ENCODE measurements around the gene TFDP2.
"Not testable (repeated sequence)": the region's sequence is repeated elsewhere in the genome, so short reads cannot be mapped to it uniquely, and the experiment has no call there.

The TFDP2 gene

GRCh38 chr3:141926929-141927328 lies 222.4 kb downstream of the TFDP2 start:
- H3K4me3 ChIP-seq (ENCODE audit: low read depth, low read length), result no peak overlapping the region
- H3K27me3 ChIP-seq (ENCODE audit: control insufficient read depth, insufficient read depth, low read length), result no peaks in the 10 kb centered on the region
- H3K9ac ChIP-seq (ENCODE audit: low read depth, low read length), result no peak overlapping the region
- H3K27ac ChIP-seq (ENCODE audit: low read depth, low read length), result no peak overlapping the region
- H3K9me3 ChIP-seq (ENCODE audit: control insufficient read depth, insufficient read depth, low read length), result no peaks in the 10 kb centered on the region
- no peaks in the 10 kb centered on the region for H3K4me1 ChIP-seq (ENCODE audit: control insufficient read depth, insufficient read depth, low read length)
- peaks cover 49% of the 10 kb centered on the region for H3K36me3 ChIP-seq (ENCODE audit: control insufficient read depth, insufficient read depth, low read length)

DNA sequence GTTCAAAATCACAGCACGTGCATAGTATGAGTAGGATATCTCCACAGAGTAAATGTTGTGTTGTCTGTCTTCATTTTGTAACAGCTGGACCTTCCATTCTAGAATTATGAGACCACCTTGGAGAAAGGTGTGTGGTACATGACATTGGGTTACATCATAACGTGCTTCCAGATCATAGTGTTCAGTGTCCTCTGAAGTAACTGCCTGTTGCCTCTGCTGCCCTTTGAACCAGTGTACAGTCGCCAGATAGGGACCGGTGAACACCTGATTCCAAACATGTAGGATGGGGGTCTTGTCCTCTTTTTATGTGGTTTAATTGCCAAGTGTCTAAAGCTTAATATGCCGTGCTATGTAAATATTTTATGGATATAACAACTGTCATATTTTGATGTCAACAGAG lies 223.7 kb downstream of the TFDP2 start:
- H3K4me1 ChIP-seq (ENCODE audit: control insufficient read depth, insufficient read depth, low read length); H3K27me3 ChIP-seq (ENCODE audit: control insufficient read depth, insufficient read depth, low read length): not testable (repeated sequence)
- H3K36me3 ChIP-seq (ENCODE audit: control insufficient read depth, insufficient read depth, low read length), result peaks cover 61% of the 10 kb centered on the region

GRCh38 chr3:141921316-141921715 lies 228.0 kb downstream of the TFDP2 start:
- H3K4me1 ChIP-seq (ENCODE audit: control insufficient read depth, insufficient read depth, low read length), result no peaks in the 10 kb centered on the region
- no peaks in the 10 kb centered on the region for H3K9me3 ChIP-seq (ENCODE audit: control insufficient read depth, insufficient read depth, low read length)
- no peak overlapping the region for H3K4me3 ChIP-seq (ENCODE audit: low read depth, low read length)
- H3K9ac ChIP-seq (ENCODE audit: low read depth, low read length), result no peak overlapping the region
- no peaks in the 10 kb centered on the region for H3K27me3 ChIP-seq (ENCODE audit: control insufficient read depth, insufficient read depth, low read length)
- peaks cover 81% of the 10 kb centered on the region for H3K36me3 ChIP-seq (ENCODE audit: control insufficient read depth, insufficient read depth, low read length)
- no peak overlapping the region for H3K27ac ChIP-seq (ENCODE audit: low read depth, low read length)

More for the DNA sequence above, 223.7 kb downstream of the TFDP2 start:
- not testable (repeated sequence) for H3K27ac ChIP-seq (ENCODE audit: low read depth, low read length); H3K9ac ChIP-seq (ENCODE audit: low read depth, low read length); H3K9me3 ChIP-seq (ENCODE audit: control insufficient read depth, insufficient read depth, low read length); H3K4me3 ChIP-seq (ENCODE audit: low read depth, low read length)

DNA sequence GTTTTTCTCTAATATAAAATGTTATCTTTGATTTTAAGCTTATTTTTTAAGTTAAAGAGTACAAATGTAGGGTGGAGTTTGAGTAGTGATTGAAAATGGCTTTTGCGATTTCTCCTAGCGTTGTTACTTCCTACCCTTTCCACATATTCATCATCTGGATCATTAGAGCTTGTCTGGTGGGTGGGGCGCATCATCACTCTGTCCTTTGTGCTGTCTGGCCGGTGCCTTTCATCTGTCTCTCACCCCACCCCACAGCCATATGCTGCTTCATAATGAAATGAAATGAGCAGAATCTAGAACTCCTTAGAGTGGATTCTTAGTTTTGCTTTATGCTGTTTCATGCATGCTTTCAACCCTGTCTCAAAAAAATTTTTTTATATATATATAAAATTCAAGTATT lies 228.6 kb downstream of the TFDP2 start:
- no peak overlapping the region for H3K4me3 ChIP-seq (ENCODE audit: low read depth, low read length)
- no peaks in the 10 kb centered on the region for H3K27me3 ChIP-seq (ENCODE audit: control insufficient read depth, insufficient read depth, low read length)
- H3K9me3 ChIP-seq (ENCODE audit: control insufficient read depth, insufficient read depth, low read length), result no peaks in the 10 kb centered on the region
- H3K9ac ChIP-seq (ENCODE audit: low read depth, low read length), result no peak overlapping the region
- no peaks in the 10 kb centered on the region for H3K4me1 ChIP-seq (ENCODE audit: control insufficient read depth, insufficient read depth, low read length)
- H3K36me3 ChIP-seq (ENCODE audit: control insufficient read depth, insufficient read depth, low read length), result peaks cover 81% of the 10 kb centered on the region
- no peak overlapping the region for H3K27ac ChIP-seq (ENCODE audit: low read depth, low read length)

DNA sequence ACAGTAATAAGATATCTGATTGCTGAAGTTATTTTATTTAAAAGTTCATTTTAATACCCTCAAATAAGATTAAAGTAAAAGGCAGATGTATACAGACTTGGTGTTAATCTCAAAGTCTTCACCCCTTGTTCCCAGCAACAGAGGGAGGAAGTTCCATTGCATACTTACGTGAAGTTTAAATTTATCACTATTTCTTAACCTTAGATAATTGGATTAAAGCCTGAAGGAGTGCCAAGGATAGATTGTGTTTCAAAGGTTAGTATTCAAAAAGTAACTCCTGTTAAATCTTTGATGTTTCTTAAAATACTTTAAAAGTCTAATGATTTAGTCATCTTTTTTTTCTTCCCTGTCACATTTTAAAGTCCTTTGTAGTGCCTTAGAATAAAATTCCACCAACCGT lies 233.6 kb downstream of the TFDP2 start:
- no peaks in the 10 kb centered on the region for H3K9me3 ChIP-seq (ENCODE audit: control insufficient read depth, insufficient read depth, low read length)

GRCh38 chr3:141915016-141915415 lies 234.3 kb downstream of the TFDP2 start:
- H3K27ac ChIP-seq (ENCODE audit: low read depth, low read length), result peak overlapping the region; percentile 55
- H3K27me3 ChIP-seq (ENCODE audit: control insufficient read depth, insufficient read depth, low read length), result no peaks in the 10 kb centered on the region
- H3K4me1 ChIP-seq (ENCODE audit: control insufficient read depth, insufficient read depth, low read length), result peaks cover 4% of the 10 kb centered on the region; the same call in 1 of the 2 replicates
- no peak overlapping the region for H3K9ac ChIP-seq (ENCODE audit: low read depth, low read length)
- no peaks in the 10 kb centered on the region for H3K9me3 ChIP-seq (ENCODE audit: control insufficient read depth, insufficient read depth, low read length)
- peaks cover 89% of the 10 kb centered on the region for H3K36me3 ChIP-seq (ENCODE audit: control insufficient read depth, insufficient read depth, low read length)
- no peak overlapping the region for H3K4me3 ChIP-seq (ENCODE audit: low read depth, low read length)

More for the DNA sequence above, 233.6 kb downstream of the TFDP2 start:
- Histone ChIP-seq H3K4me3 (ENCODE audit: low read depth, low read length) (no peak overlapping the region), H3K9ac (ENCODE audit: low read depth, low read length) (no peak overlapping the region), H3K27me3 (ENCODE audit: control insufficient read depth, insufficient read depth, low read length) (no peaks in the 10 kb centered on the region), H3K4me1 (ENCODE audit: control insufficient read depth, insufficient read depth, low read length) (peaks cover 4% of the 10 kb centered on the region; the same call in 1 of the 2 replicates), H3K27ac (ENCODE audit: low read depth, low read length) (no peak overlapping the region), H3K36me3 (ENCODE audit: control insufficient read depth, insufficient read depth, low read length) (peaks cover 90% of the 10 kb centered on the region)

DNA sequence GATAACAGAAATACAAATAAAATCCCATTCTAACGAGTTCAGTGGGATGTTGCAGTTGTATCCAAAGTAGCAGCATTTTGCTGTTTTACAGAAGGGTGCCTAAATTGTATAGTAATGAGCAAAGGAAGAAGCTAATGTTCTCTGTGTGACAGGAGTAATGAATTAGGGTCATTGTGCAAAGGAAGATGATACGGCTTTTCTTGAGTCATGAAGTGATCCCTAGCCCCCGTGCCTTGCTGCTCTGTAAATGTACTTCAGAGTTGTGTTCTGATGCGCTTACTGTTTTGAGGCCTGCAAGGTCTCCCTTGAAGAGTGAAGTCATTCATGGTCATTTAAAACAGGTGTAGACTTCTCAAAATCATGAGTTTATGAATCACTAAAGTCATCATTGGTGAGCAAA lies 235.0 kb downstream of the TFDP2 start:
- Histone ChIP-seq H3K27me3 (ENCODE audit: control insufficient read depth, insufficient read depth, low read length) (no peaks in the 10 kb centered on the region), H3K36me3 (ENCODE audit: control insufficient read depth, insufficient read depth, low read length) (peaks cover 88% of the 10 kb centered on the region), H3K9ac (ENCODE audit: low read depth, low read length) (no peak overlapping the region), H3K9me3 (ENCODE audit: control insufficient read depth, insufficient read depth, low read length) (no peaks in the 10 kb centered on the region), H3K4me3 (ENCODE audit: low read depth, low read length) (no peak overlapping the region), H3K4me1 (ENCODE audit: control insufficient read depth, insufficient read depth, low read length) (peaks cover 4% of the 10 kb centered on the region; the same call in 1 of the 2 replicates), H3K27ac (ENCODE audit: low read depth, low read length) (peak overlapping the region; percentile 55)

DNA sequence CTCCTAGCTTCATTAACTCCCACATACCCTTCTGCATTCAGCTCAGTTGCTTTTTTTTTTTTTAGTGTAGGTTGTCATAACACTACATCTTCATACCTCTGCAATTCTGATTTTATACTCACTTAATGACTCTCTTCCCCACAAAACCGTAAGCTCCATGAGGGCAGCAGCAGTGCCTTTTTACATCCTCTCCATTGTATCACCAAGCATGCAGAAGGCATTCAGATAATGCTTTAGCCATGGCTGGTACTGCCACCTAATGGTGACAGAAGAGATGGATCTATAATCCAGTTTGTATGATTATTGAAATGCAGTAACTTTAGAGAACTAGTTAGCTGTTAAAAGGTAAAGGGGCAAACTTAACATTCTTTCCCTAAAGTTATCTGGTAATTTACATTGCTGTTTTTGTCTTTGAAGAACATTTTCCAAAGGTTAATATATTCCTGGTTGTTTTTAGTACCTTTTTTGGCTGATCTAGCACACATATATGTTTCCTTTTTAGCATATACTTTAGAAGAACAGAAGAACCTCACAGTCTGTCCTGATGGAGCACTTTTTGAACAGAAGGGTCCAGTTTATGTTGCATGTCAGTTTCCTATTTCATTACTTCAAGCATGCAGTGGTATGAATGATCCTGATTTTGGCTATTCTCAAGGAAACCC lies 236.1 kb downstream of the TFDP2 start:
- Histone ChIP-seq H3K4me1 (ENCODE audit: control insufficient read depth, insufficient read depth, low read length) (peaks cover 4% of the 10 kb centered on the region; the same call in 1 of the 2 replicates), H3K27me3 (ENCODE audit: control insufficient read depth, insufficient read depth, low read length) (no peaks in the 10 kb centered on the region), H3K4me3 (ENCODE audit: low read depth, low read length) (no peak overlapping the region), H3K9me3 (ENCODE audit: control insufficient read depth, insufficient read depth, low read length) (no peaks in the 10 kb centered on the region), H3K36me3 (ENCODE audit: control insufficient read depth, insufficient read depth, low read length) (peaks cover 90% of the 10 kb centered on the region), H3K9ac (ENCODE audit: low read depth, low read length) (no peak overlapping the region), H3K27ac (ENCODE audit: low read depth, low read length) (no peak overlapping the region)

DNA sequence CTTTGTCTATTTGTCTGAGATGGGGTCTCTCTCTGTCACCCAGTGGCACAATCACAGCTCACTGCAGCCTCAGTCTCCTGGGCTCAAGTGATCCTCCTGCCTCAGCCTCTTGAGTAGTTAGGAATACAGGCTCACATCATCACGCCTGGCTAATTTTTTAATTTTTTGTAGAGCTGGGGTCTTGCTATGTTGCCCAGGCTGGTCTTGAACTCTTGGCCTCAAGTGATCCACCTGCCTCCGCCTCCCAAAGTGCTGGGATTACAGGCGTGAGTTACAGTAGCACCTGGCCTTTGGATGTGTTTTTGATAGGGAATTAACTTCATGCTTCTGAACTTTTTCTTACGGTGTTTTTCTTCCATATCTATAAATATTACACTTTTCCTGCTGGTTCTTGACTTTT lies 239.4 kb downstream of the TFDP2 start:
- peaks cover 95% of the 10 kb centered on the region for H3K36me3 ChIP-seq (ENCODE audit: control insufficient read depth, insufficient read depth, low read length)
- not testable (repeated sequence) for H3K4me3 ChIP-seq (ENCODE audit: low read depth, low read length); H3K9me3 ChIP-seq (ENCODE audit: control insufficient read depth, insufficient read depth, low read length); H3K9ac ChIP-seq (ENCODE audit: low read depth, low read length); H3K27ac ChIP-seq (ENCODE audit: low read depth, low read length); H3K4me1 ChIP-seq (ENCODE audit: control insufficient read depth, insufficient read depth, low read length); H3K27me3 ChIP-seq (ENCODE audit: control insufficient read depth, insufficient read depth, low read length)

- no peaks in the 10 kb centered on the region for H3K9me3 ChIP-seq (ENCODE audit: control insufficient read depth, insufficient read depth, low read length)
- peaks cover 95% of the 10 kb centered on the region for H3K36me3 ChIP-seq (ENCODE audit: control insufficient read depth, insufficient read depth, low read length)
- no peak overlapping the region for H3K27ac ChIP-seq (ENCODE audit: low read depth, low read length)
- no peak overlapping the region for H3K9ac ChIP-seq (ENCODE audit: low read depth, low read length)
- H3K27me3 ChIP-seq (ENCODE audit: control insufficient read depth, insufficient read depth, low read length), result no peaks in the 10 kb centered on the region
- no peaks in the 10 kb centered on the region for H3K4me1 ChIP-seq (ENCODE audit: control insufficient read depth, insufficient read depth, low read length)
- no peak overlapping the region for H3K4me3 ChIP-seq (ENCODE audit: low read depth, low read length)
These were observed 239.9 kb downstream of the TFDP2 start for GRCh38 chr3:141909408-141909807.

- Histone ChIP-seq H3K27ac (ENCODE audit: low read depth, low read length) (no peak overlapping the region), H3K4me1 (ENCODE audit: control insufficient read depth, insufficient read depth, low read length) (no peaks in the 10 kb centered on the region), H3K4me3 (ENCODE audit: low read depth, low read length) (no peak overlapping the region), H3K9me3 (ENCODE audit: control insufficient read depth, insufficient read depth, low read length) (peaks cover 4% of the 10 kb centered on the region; the same call in 1 of the 2 replicates), H3K27me3 (ENCODE audit: control insufficient read depth, insufficient read depth, low read length) (no peaks in the 10 kb centered on the region), H3K9ac (ENCODE audit: low read depth, low read length) (no peak overlapping the region), H3K36me3 (ENCODE audit: control insufficient read depth, insufficient read depth, low read length) (peaks cover 73% of the 10 kb centered on the region)
These were observed 244.2 kb downstream of the TFDP2 start for GRCh38 chr3:141905129-141905528.

Data from HUES48 (cell line).